Natural killer cell (primary cell): Measurements from ENCODE around the gene CREB5. TPM values are rescaled to one million over a fixed set of nuclear protein-coding genes. Genes with fewer than 3 reads are reported as not detected.

Experiments
- ATAC-seq, 3 donors: fragments of 150-1000 bp in 2 of 3; fragments of 200-7000 bp in 1 of 3; cut with Tn5 transposase; 1 replicate in 1 of 3; 2 replicates in 2 of 3; pipeline ENCODE4 v1.10.0; 2021; ENCODE audit warnings: mild to moderate bottlenecking in 2 of 3, moderate library complexity in 2 of 3
- DNase-seq, 2 donors: peaks; one replicate each; pipeline versions ENCODE4 v3.0.0 to v3.0.0-alpha.2; 2013 to 2021; ENCODE audit warnings: mixed read lengths in 1 of 2
- H3K27ac ChIP-seq: one replicate; pipeline ENCODE4 v1.5.1; 2013; ENCODE audit warnings: mild to moderate bottlenecking, low read length
- H3K27me3 ChIP-seq: one replicate; pipeline ENCODE4 v1.6.1; 2013; ENCODE audit warnings: low read length; ENCODE audit not compliant: control insufficient read depth, insufficient read depth
- H3K36me3 ChIP-seq: one replicate; pipeline ENCODE4 v1.6.1; 2013; ENCODE audit warnings: low read length; ENCODE audit not compliant: control insufficient read depth, insufficient read depth
- H3K4me1 ChIP-seq: one replicate; pipeline ENCODE4 v1.6.1; 2013; ENCODE audit warnings: low read length; ENCODE audit not compliant: control insufficient read depth, insufficient read depth
- H3K4me3 ChIP-seq: one replicate; pipeline ENCODE4 v1.5.1; 2013; ENCODE audit warnings: low read length
- H3K9me3 ChIP-seq: one replicate; pipeline ENCODE4 v1.6.1; 2013; ENCODE audit warnings: low read length; ENCODE audit not compliant: control insufficient read depth, insufficient read depth
- H3K27ac Mint-ChIP-seq, 2 donors: one replicate each; pipeline ENCODE4 v1.8.0; 2022; ENCODE audit warnings: mild to moderate bottlenecking in 2 of 2, mixed read lengths in 2 of 2, moderate library complexity in 1 of 2
- H3K27me3 Mint-ChIP-seq, 2 donors: one replicate each; pipeline ENCODE4 v1.8.0; 2022; ENCODE audit warnings: low read depth in 2 of 2, mixed read lengths in 2 of 2
- H3K36me3 Mint-ChIP-seq: one replicate; pipeline ENCODE4 v1.8.0; 2022; ENCODE audit warnings: mixed read lengths
- H3K4me1 Mint-ChIP-seq, 2 donors: one replicate each; pipeline ENCODE4 v1.8.0; 2022; ENCODE audit warnings: mixed read lengths in 2 of 2
- H3K4me3 Mint-ChIP-seq: one replicate; pipeline ENCODE4 v1.8.0; 2022; ENCODE audit warnings: mild to moderate bottlenecking, moderate library complexity, mixed read lengths
- H3K9me3 Mint-ChIP-seq, 2 donors: one replicate each; pipeline ENCODE4 v1.8.0; 2022; ENCODE audit warnings: mixed read lengths in 2 of 2
- CTCF ChIP-seq: fragments of 200-600 bp; IDR thresholded peaks from one replicate; pipeline ENCODE4 v1.8.0; 2022; ENCODE audit warnings: antibody characterized with exemption
- WGBS: methylation state at CpG from one replicate; pipeline ENCODE4 v1.1.7; 2013; ENCODE audit warnings: missing lambda C conversion rate; ENCODE audit not compliant: insufficient coverage; 5-methylcytosine and 5-hydroxymethylcytosine counted together
- intact Hi-C: fragments of 100-400 bp; cut with micrococcal nuclease; formaldehyde crosslinking; loops from one replicate; pipeline ENCODE4 v1.14.2; 2022
- total RNA-seq, 4 donors: library from RNA; stranded (reverse); fragments of 120-200 nt in 1 of 4; gene quantifications; one replicate each; pipeline versions ENCODE4 v1.2.3 to v1.2.4, GENCODE V29; 2013 to 2022

Gene CREB5
- total RNA-seq: 1 to 10 TPM in 1 of 3 donors, under 1 TPM in 2; 0.52 to 7.0 (median 0.89) TPM
- 2.8 TPM for total RNA-seq (2013)

- Mint-ChIP-seq H3K27me3 (peaks cover 69 to 89% of the 10 kb centered on the region in 2 donors), H3K4me3 (peak within 1 kb of the TSS; percentile 35), H3K27ac (no peak within 1 kb of the TSS), H3K9me3 (no peaks in the 10 kb centered on the region), H3K4me1 (peaks cover 26% of the 10 kb centered on the region in 2 donors), H3K36me3 (no peaks in the 10 kb centered on the region)
- no peak within 1 kb of the TSS for H3K4me3 ChIP-seq
- intact Hi-C loops: no loop called here
- DNase-seq (no peak), ATAC-seq (no peak)
- H3K27ac ChIP-seq: no peak within 1 kb of the TSS
- no peak for TF ChIP-seq CTCF
- H3K9me3 ChIP-seq: no peaks in the 10 kb centered on the region
- H3K27me3 ChIP-seq: peaks cover 36% of the 10 kb centered on the region
- WGBS: 44% methylated on average over 5 of the region's 8 CpGs
- H3K36me3 ChIP-seq: no peaks in the 10 kb centered on the region
- H3K4me1 ChIP-seq: peaks cover 18% of the 10 kb centered on the region
Observed at GRCh38 chr7:28411876-28412662, at the start of gene CREB5. TSS of gene CREB5 (plus strand) at chr7:28412518. CDS start at chr7:28412915, 397 bp downstream.

GRCh38 chr7:28362812-28363211 is 49.5 kb upstream of the CREB5 start:
- H3K4me1 Mint-ChIP-seq: no peaks in the 10 kb centered on the region
- no peaks in the 10 kb centered on the region for H3K36me3 ChIP-seq
- DNase-seq: no peak
- H3K4me3 ChIP-seq: no peak overlapping the region
- no peak overlapping the region for H3K27ac ChIP-seq
- no peak overlapping the region for H3K27ac Mint-ChIP-seq
- H3K9me3 Mint-ChIP-seq: peaks cover 8 to 9% of the 10 kb centered on the region in 2 donors
- H3K4me3 Mint-ChIP-seq: no peak overlapping the region
- H3K9me3 ChIP-seq: no peaks in the 10 kb centered on the region
- peaks cover 15% of the 10 kb centered on the region for H3K36me3 Mint-ChIP-seq
- intact Hi-C loops: no loop called here
- ATAC-seq: no peak
- peaks cover 17 to 23% of the 10 kb centered on the region in 2 donors for H3K27me3 Mint-ChIP-seq
- H3K27me3 ChIP-seq: no peaks in the 10 kb centered on the region
- no peak for TF ChIP-seq CTCF
- no peaks in the 10 kb centered on the region for H3K4me1 ChIP-seq

GRCh38 chr7:28364082-28364481 is 48.2 kb upstream of the CREB5 start:
- Mint-ChIP-seq H3K9me3 (peaks cover 8 to 9% of the 10 kb centered on the region in 2 donors), H3K27ac (no peak overlapping the region), H3K36me3 (peaks cover 15% of the 10 kb centered on the region), H3K27me3 (peaks cover 17 to 25% of the 10 kb centered on the region in 2 donors), H3K4me1 (no peaks in the 10 kb centered on the region), H3K4me3 (no peak overlapping the region)
- H3K4me1 ChIP-seq: no peaks in the 10 kb centered on the region
- 85% methylated on average over 3 of the region's 3 CpGs for WGBS
- TF ChIP-seq CTCF: no peak
- ATAC-seq (no peak), DNase-seq (no peak)
- no peaks in the 10 kb centered on the region for H3K9me3 ChIP-seq
- intact Hi-C loops: no loop called here
- H3K4me3 ChIP-seq: no peak overlapping the region
- no peaks in the 10 kb centered on the region for H3K36me3 ChIP-seq
- no peak overlapping the region for H3K27ac ChIP-seq
- H3K27me3 ChIP-seq: no peaks in the 10 kb centered on the region

- H3K4me1 ChIP-seq: no peaks in the 10 kb centered on the region
- H3K27me3 ChIP-seq: no peaks in the 10 kb centered on the region
- Mint-ChIP-seq H3K4me1 (no peaks in the 10 kb centered on the region), H3K36me3 (peaks cover 12% of the 10 kb centered on the region), H3K9me3 (peaks cover 5 to 8% of the 10 kb centered on the region in 2 donors), H3K4me3 (no peak overlapping the region), H3K27ac (no peak overlapping the region), H3K27me3 (peaks cover 27 to 30% of the 10 kb centered on the region in 2 donors)
- DNase-seq (no peak), ATAC-seq (no peak)
- WGBS: 69% methylated on average over 4 of the region's 4 CpGs
- H3K27ac ChIP-seq: no peak overlapping the region
- H3K36me3 ChIP-seq: no peaks in the 10 kb centered on the region
- intact Hi-C loops: no loop called here
- no peaks in the 10 kb centered on the region for H3K9me3 ChIP-seq
- H3K4me3 ChIP-seq: no peak overlapping the region
- no peak for TF ChIP-seq CTCF
Observed at GRCh38 chr7:28369523-28369922, 42.8 kb upstream of the CREB5 start.
